ENCODE data around the gene KCNK6.

Gene KCNK6

GRCh38 chr19:38326591-38326990 is 6.9 kb downstream of the KCNK6 start:
- Histone ChIP-seq H2AFZ (ENCODE audit: low read length) (no peak overlapping the region), H3K9ac (ENCODE audit: low read length) (no peak overlapping the region), H3K4me1 (ENCODE audit: insufficient read depth, low read length, severe bottlenecking) (no peaks in the 10 kb centered on the region), H3K9me2 (ENCODE audit: low read depth, low read length) (no peaks in the 10 kb centered on the region), H3K79me2 (ENCODE audit: insufficient read depth, low read length) (no peaks in the 10 kb centered on the region), H3K27me3 (ENCODE audit: insufficient read depth, low read length) (no peaks in the 10 kb centered on the region), H3F3A (ENCODE audit: insufficient read depth, low read length) (no peaks in the 10 kb centered on the region), H3K4me3 (ENCODE audit: low read depth, low read length, poor library complexity, severe bottlenecking) (no peak overlapping the region), H3K4me2 (ENCODE audit: low read length) (no peak overlapping the region), H3K36me3 (ENCODE audit: insufficient read depth, low read length) (no peaks in the 10 kb centered on the region; the same call in 1 of the 2 replicates), H3K27ac (ENCODE audit: low read depth, low read length, poor library complexity, severe bottlenecking) (no peak overlapping the region), H3K9me3 (ENCODE audit: low read length) (no peaks in the 10 kb centered on the region), H4K20me1 (ENCODE audit: insufficient read depth, low read length) (no peaks in the 10 kb centered on the region)
- TF ChIP-seq EZH2 (IDR thresholded peaks at IDR 0.05; ENCODE audit: borderline replicate concordance, low read length) (no peak), CTCF (IDR thresholded peaks at IDR 0.05; ENCODE audit: low read length) (no peak)

- H3K79me2 ChIP-seq (ENCODE audit: insufficient read depth, low read length), result no peaks in the 10 kb centered on the region
- no peaks in the 10 kb centered on the region for H4K20me1 ChIP-seq (ENCODE audit: insufficient read depth, low read length)
- no peaks in the 10 kb centered on the region for H3K9me2 ChIP-seq (ENCODE audit: low read depth, low read length)
- H3K4me3 ChIP-seq (ENCODE audit: low read depth, low read length, poor library complexity, severe bottlenecking), result no peak overlapping the region
- H3K27me3 ChIP-seq (ENCODE audit: insufficient read depth, low read length), result no peaks in the 10 kb centered on the region
- no peak for TF ChIP-seq CTCF (IDR thresholded peaks at IDR 0.05; ENCODE audit: low read length)
- TF ChIP-seq EZH2 (IDR thresholded peaks at IDR 0.05; ENCODE audit: borderline replicate concordance, low read length), result no peak
- no peak overlapping the region for H2AFZ ChIP-seq (ENCODE audit: low read length)
- H3K9me3 ChIP-seq (ENCODE audit: low read length), result no peaks in the 10 kb centered on the region
- no peaks in the 10 kb centered on the region for H3F3A ChIP-seq (ENCODE audit: insufficient read depth, low read length)
- no peak overlapping the region for H3K27ac ChIP-seq (ENCODE audit: low read depth, low read length, poor library complexity, severe bottlenecking)
- H3K4me1 ChIP-seq (ENCODE audit: insufficient read depth, low read length, severe bottlenecking), result no peaks in the 10 kb centered on the region
- no peak overlapping the region for H3K4me2 ChIP-seq (ENCODE audit: low read length)
- no peak overlapping the region for H3K9ac ChIP-seq (ENCODE audit: low read length)
- no peaks in the 10 kb centered on the region; the same call in 1 of the 2 replicates for H3K36me3 ChIP-seq (ENCODE audit: insufficient read depth, low read length)
Observed at GRCh38 chr19:38329651-38330050, 10.0 kb downstream of the KCNK6 start.

GRCh38 chr19:38331728-38332127 is 12.1 kb downstream of the KCNK6 start:
- Histone ChIP-seq H2AFZ (ENCODE audit: low read length) (no peak overlapping the region), H3K79me2 (ENCODE audit: insufficient read depth, low read length) (no peaks in the 10 kb centered on the region), H3K9me3 (ENCODE audit: low read length) (no peaks in the 10 kb centered on the region), H3K4me1 (ENCODE audit: insufficient read depth, low read length, severe bottlenecking) (no peaks in the 10 kb centered on the region), H3K27ac (ENCODE audit: low read depth, low read length, poor library complexity, severe bottlenecking) (no peak overlapping the region), H3K9me2 (ENCODE audit: low read depth, low read length) (no peaks in the 10 kb centered on the region), H3K27me3 (ENCODE audit: insufficient read depth, low read length) (no peaks in the 10 kb centered on the region), H3K36me3 (ENCODE audit: insufficient read depth, low read length) (no peaks in the 10 kb centered on the region; the same call in 1 of the 2 replicates), H3K4me3 (ENCODE audit: low read depth, low read length, poor library complexity, severe bottlenecking) (no peak overlapping the region), H3K4me2 (ENCODE audit: low read length) (no peak overlapping the region), H3F3A (ENCODE audit: insufficient read depth, low read length) (no peaks in the 10 kb centered on the region), H4K20me1 (ENCODE audit: insufficient read depth, low read length) (no peaks in the 10 kb centered on the region), H3K9ac (ENCODE audit: low read length) (no peak overlapping the region)
- TF ChIP-seq EZH2 (IDR thresholded peaks at IDR 0.05; ENCODE audit: borderline replicate concordance, low read length) (no peak), CTCF (IDR thresholded peaks at IDR 0.05; ENCODE audit: low read length) (no peak)
